GF-D8 (cell line): ENCODE results near the gene RNF146.
"Not testable (repeated sequence)": the region's sequence is repeated elsewhere in the genome, so short reads cannot be mapped to it uniquely, and the experiment has no call there.

Experiments
- DNase-seq: peaks from one replicate; lab custom pipeline; 2025; lab: John Stamatoyannopoulos, UW

RNF146 gene

DNA sequence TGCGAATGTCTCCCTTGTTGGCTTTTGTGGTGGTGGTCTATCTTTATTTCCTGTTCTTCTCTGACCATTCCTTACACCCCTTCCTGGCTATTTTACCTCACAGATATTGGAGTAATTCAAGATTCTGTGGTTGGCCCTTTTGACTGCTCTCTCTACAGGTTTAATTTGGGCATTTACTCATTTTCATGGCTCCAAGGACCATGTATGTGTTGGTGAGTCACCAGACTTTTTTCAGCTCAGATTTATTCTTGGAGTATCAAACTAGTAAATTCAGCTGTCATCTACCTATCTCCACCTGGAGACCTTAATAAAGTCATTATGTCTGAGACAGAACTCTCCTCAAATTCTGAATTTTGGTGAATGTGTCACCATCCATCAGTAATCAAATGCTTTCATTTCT, 15.5 kb downstream of the RNF146 start:
- no peak for DNase-seq

DNA sequence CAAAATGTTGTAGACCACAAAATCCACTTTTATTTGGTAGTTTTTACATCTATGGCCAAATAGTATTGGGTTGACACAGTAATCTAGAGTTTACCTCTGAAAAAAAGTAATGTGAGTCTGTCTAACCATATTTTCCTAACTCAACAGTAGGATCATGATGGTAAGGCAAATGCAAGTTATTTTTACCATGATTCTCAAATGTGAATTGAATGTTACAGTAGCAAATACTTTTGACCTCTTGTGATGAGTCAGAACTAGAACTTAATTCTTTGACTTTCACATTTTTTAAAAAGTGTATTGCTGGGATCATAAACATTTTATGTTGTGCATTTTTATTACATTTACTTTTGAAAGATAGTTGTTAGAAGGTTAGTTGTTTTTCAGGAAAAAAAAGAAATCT, 22.0 kb downstream of the RNF146 start:
- no peak for DNase-seq

DNA sequence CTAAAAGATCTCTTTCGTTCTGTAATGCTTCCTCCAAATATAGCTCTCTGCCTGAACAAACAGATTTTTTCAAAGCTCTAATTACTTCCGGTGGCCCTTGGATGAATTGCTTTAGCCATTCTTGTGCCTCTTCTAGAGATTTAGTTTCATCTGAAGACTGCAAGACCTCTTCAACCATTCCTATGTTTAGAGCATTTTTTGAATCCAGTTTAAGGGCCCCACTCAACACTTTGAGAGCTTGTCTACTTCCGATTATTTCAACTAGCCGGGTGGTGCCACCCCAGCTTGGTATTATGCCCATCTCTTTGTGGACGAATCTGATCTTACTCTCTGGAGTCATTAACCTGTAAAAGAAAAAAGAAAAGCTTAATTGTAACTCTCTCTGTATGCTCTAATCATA, 23.3 kb downstream of the RNF146 start:
- no peak for DNase-seq

DNA sequence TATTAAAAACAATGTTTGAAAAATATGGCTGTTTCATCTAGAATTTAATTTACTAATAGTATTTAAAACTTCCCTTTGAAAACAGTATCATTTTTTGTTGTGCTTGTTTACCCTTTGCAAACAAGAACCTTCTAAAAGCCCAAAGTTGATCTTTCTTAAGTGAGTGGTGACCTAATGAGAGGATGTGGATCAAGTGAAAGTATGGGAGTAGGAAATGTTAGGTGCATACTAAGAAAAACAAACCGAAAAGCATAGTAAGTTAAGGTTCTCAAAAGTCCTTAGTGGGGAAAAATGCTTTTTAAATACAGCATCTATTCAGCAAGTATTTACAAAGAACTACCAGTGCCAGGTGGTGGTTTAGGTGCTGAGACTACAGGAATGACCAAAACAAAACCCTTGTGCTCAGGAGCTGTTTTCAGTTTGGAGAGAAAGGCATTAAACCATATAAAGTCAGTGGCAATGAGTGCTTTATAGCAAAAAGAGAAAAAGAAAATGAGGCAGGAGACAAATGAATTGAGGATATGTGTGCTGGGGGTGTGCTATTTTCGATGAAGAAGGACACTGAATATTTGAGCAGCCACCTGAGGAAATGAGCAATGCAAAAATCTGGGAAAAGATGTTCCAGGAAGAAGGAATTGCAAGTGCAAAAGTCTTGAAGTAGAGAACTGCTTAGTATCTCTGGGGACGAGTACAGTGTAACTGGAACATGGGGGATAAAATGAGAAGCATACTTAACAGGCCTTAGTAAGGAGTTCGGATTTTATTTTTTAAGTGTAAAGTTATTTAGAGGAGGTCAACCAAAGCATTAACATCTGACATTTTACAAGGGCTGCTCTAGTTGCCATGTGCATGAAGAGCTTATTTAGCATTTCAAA, 24.0 kb downstream of the RNF146 start:
- DNase-seq: no peak

DNA sequence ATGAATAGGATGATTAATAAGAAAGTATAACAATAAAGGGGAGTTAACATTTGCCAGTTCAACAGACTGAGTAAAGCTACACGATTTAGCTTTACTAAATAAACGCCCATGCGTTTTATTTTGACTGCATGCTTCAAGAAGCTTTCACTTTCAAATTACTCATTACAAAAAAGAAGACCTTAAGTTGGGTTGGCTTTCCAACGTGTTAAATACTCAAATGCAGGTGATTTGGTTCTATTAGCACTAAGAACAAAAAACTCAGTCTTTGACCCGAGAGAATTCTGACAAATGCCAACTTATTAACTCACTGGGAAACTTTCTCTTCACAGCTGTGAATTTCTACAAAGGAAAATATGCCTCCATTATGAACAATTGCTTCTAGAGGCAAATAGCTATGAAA, 24.8 kb downstream of the RNF146 start:
- no peak for DNase-seq

- DNase-seq: no peak
Measured at GRCh38 chr6:127297502-127298070, 30.9 kb downstream of the RNF146 start.

GRCh38 chr6:127298475-127298874, 31.8 kb downstream of the RNF146 start:
- no peak for DNase-seq

DNA sequence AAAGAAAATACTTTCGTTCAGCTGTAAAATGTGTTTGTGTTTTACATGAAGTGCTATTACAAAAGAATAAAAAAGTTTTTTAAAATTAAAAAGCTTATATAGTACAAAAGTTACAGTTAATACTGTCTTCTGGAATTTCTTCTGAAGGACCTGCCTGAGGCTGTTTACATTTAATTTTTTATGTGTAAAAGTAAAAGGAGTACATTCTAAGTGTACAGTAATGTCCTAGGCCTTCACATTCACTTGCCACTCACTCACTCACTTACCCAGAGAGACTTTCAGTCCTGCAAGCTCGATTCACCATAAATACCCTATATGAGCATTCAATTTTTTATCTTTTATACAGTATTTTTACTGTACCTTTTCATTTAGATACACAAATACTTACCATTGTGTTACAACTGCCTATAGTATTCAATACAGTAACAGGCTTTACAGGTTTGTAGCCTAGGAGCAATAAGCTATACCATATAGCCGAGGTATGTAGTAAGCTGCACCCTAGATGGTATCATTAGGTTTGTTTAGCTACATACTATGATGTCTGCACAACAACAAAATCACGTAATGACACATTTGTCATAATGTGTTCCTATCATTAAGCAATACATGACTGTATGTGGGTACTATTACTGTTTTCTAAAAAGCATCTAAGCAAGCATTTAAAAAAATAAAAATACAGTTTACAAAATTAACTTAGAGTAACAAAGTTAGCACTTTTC, 33.0 kb downstream of the RNF146 start:
- DNase-seq: no peak

GRCh38 chr6:127300411-127300810, 33.7 kb downstream of the RNF146 start:
- no peak for DNase-seq

DNA sequence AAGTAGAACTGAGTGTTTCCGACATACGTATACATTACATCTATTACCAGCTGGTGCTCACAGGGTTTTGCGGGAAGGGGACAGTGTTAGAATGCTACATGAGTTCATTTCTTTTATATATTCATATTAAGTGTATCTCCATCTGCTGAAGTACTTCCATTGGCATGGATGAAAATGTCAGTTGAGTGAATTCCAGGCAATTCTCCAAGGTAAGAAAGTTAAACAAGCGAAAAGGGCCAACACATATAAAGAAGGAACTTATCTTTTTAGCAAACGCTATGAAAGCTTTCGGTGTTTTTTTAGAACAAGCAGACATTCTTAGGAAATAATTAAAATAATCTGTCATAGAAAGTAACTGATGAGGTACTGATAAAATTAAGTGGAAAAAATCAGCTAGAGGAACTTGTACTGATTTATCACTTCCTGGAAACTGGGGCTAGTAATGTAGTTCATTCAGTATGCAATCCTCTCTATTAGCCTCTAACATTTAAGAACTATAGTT, 34.6 kb downstream of the RNF146 start:
- no peak for DNase-seq

GRCh38 chr6:127302728-127303660, 36.3 kb downstream of the RNF146 start:
- peak; percentile 11 for DNase-seq

DNA sequence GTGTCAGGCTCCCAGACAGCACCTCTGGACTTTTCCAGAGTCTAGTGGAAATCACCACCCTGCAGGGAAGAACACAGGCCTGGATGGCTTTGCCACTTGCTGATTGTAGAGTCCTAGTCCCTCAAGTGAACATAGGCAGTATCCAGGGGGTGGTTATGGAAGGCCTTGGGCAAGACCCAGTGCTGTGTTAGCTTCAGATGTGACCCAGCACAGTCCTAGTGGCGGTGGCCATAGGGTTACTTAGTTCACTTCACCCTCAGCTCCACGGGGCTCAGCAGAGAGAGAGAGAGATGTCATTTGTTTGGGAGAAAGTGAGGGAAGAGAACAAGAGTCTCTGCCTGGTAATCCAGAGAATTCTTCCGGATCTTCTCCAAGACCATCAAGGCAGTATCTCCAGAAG, 37.3 kb downstream of the RNF146 start:
- DNase-seq: no peak

DNA sequence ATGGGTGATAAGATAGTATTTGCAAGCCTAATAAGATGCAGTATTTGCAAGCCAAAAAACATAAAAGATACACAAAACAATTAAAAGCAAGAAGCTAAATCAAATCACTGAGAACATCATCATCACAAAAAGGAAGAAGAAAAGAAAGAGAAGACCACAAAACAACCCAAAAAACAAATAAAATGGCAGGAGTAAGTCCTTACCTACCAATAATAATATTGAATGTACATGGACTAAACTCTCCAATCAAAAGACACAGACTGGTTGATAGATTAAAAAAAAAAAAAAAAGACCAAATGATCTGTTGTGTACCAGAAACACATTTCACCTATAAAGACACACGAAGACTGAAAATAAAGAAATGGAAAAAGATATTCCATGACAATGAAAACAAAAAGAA, 39.1 kb downstream of the RNF146 start:
- DNase-seq: no peak

- DNase-seq: peak; percentile 31
Measured at GRCh38 chr6:127317388-127318128, 50.9 kb downstream of the RNF146 start.

DNA sequence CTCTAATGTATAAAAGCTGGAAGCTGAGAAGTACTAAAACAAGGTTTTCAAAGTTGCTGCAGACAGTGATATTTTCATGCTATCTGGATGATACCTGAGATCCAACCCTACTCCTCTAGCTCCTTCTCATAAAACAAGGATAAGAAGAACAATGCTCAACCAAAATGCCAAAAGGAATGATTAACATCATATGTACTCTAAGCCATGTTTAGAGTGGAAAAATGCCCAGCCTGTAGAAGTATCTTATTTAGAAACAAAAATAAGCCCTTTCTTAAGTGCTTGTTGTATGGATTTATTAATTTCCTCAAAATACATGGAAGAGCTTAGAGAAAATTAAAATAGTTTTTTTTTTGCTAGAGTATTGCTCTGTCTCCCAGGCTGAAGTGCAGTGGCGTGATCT, 53.0 kb downstream of the RNF146 start:
- no peak for DNase-seq

- DNase-seq: no peak
Measured at GRCh38 chr6:127328043-127328609, 61.5 kb downstream of the RNF146 start.

DNA sequence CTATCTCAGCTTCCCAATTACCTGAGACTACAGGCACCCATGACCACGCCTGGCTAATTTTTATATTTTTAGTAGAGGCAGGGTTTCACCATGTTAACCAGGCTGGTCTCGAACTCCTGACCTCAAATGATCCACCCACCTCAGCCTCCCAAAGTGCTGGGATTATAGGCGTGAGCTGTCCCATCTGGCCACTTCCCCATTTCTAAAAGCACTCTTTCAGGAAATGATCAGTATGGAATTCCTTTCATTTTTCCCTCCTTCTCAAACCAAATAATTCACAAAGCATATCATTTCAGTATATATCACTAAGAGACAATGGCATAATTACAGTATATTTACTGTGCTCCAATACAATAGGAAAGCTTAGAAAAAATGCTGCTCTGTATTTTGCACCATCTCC, 64.6 kb downstream of the RNF146 start:
- DNase-seq: not testable (repeated sequence)

DNA sequence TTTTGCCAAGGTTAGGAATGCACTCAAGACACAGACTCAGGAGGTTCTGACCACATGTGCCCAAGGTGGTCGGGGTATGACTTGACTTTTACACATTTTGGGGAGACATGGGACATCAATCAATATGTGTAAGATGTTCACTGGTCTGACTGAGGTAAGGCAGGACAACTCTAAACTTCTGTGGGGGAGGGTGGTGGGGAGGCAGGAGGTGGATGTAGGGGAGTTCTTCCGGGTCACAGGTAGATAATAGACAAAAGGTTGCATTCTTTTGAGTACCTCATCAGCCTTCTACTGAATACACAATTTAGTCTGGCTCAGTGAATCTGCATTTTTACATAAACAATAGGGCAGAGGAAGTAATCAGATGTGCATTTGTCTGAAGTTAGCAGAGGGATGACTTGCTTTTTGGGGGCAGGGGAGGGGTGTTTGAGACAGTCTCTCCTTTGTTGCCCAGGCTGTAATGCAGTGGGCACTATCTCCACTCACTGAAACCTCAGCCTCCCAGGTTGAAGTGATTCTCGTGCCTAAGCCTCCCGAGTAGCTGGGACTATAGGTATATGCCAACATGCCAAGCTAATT, 65.8 kb downstream of the RNF146 start:
- no peak for DNase-seq
